Muscle layer of duodenum (tissue), 2 donors: ENCODE measurements around the gene TNFRSF12A.

ENCODE experiments used
- H3K27ac ChIP-seq: one replicate; pipeline ENCODE4 v1.7.0; 2013; ENCODE audit warnings: mild to moderate bottlenecking, low read length
- H3K27me3 ChIP-seq: one replicate; pipeline ENCODE4 v1.7.0; 2013; ENCODE audit warnings: low read depth, mild to moderate bottlenecking, control low read depth, low read length
- H3K36me3 ChIP-seq, 2 donors: one replicate each; pipeline ENCODE4 v1.7.0; 2013; ENCODE audit warnings: low read length in 2 of 2, control low read depth in 1 of 2, mild to moderate bottlenecking in 1 of 2; ENCODE audit not compliant: insufficient read depth in 2 of 2, control insufficient read depth in 1 of 2
- H3K4me1 ChIP-seq, 2 donors: one replicate each; pipeline ENCODE4 v1.7.0; 2013; ENCODE audit warnings: low read length in 2 of 2, mild to moderate bottlenecking in 2 of 2, control low read depth in 1 of 2, moderate library complexity in 1 of 2; ENCODE audit not compliant: insufficient read depth in 2 of 2, control insufficient read depth in 1 of 2
- H3K4me3 ChIP-seq, 2 donors: one replicate each; pipeline ENCODE4 v1.7.0; 2013; ENCODE audit warnings: low read length in 2 of 2, low read depth in 1 of 2, mild to moderate bottlenecking in 1 of 2
- H3K9me3 ChIP-seq, 2 donors: one replicate each; pipeline ENCODE4 v1.7.0; 2013; ENCODE audit warnings: low read length in 2 of 2, control low read depth in 1 of 2, mild to moderate bottlenecking in 1 of 2; ENCODE audit not compliant: control insufficient read depth in 1 of 2
- donor health status: healthy.

TNFRSF12A gene

DNA sequence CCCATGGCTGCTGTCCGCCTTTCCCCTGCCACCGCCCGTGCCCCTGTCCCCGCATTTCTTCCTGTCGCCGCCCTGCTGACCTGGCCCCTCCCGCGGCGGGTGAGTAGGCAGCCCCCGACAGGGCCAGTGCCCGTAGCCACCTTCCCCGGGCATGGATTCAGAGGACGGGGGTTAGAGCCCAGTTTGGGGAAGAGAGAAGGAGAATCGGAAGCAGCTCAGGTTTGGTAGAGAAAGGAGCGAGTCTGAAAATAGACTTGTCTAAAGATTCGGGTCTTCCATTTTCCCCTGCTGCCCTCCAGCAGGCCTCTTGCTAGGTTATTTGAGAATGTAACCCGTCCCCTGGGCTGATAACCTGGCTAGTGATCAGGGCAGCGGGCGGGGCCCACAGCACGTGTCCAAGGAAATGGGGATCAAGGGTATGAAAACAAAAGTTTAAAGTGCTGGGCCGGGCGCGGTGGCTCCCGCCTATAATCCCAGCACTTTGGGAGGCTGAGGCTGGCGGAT lies 15.3 kb upstream of the TNFRSF12A start:
- Histone ChIP-seq H3K9me3 (no peaks in the 10 kb centered on the region), H3K27me3 (peaks cover 3% of the 10 kb centered on the region), H3K36me3 (no peaks in the 10 kb centered on the region), H3K4me1 (peaks cover 5 to 7% of the 10 kb centered on the region in 2 donors), H3K27ac (peak overlapping the region; percentile 31), H3K4me3 (peak overlapping the region; percentile 32 to 48)

DNA sequence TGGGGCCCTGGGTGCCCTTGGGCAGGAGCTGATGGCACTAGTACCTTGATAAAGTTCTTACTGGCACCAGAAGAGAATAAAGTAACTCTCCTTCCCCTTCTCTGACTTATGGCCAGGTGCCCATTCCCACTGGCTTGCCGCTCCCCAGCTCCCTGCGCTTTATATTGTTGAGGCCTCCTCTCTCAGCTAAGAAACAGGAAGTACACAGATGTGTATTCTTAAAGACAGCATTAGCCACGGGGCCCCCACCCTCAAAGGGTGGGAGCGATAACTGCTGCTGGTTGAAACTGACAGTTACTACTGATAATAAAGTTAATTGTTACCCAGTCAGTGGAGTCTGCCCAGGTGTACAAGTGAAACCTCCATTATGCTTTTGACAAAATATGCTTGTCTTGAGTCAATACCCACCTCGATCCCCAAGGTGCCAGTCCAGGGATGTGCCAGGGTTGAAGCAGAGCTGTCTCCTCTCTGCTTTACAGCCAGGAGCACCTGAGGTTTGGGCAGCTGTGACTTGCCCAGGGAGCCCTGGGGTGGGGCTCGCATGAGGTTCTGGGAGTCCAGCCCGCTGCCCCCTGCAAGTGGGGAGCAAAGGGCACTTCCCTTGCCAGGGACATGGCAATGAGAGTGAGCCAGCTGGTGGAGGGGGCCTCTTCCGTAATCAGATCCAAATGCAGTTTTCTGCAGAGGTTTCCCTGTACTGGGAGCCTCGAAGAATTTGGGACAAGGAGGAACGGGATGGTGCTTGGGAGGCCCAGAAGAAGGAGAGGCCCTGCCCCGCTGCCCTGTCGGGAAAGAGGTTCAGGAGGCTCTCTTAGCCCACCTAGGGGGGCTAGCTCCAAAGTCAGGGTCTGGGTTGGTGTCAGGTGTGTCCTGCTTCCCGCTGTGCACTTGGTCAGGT lies 12.9 kb upstream of the TNFRSF12A start:
- no peaks in the 10 kb centered on the region for H3K9me3 ChIP-seq
- peaks cover 5 to 7% of the 10 kb centered on the region in 2 donors for H3K4me1 ChIP-seq
- no peaks in the 10 kb centered on the region for H3K36me3 ChIP-seq
- H3K27ac ChIP-seq: peak overlapping the region; percentile 74
- H3K27me3 ChIP-seq: peaks cover 9% of the 10 kb centered on the region
- no peak overlapping the region for H3K4me3 ChIP-seq

DNA sequence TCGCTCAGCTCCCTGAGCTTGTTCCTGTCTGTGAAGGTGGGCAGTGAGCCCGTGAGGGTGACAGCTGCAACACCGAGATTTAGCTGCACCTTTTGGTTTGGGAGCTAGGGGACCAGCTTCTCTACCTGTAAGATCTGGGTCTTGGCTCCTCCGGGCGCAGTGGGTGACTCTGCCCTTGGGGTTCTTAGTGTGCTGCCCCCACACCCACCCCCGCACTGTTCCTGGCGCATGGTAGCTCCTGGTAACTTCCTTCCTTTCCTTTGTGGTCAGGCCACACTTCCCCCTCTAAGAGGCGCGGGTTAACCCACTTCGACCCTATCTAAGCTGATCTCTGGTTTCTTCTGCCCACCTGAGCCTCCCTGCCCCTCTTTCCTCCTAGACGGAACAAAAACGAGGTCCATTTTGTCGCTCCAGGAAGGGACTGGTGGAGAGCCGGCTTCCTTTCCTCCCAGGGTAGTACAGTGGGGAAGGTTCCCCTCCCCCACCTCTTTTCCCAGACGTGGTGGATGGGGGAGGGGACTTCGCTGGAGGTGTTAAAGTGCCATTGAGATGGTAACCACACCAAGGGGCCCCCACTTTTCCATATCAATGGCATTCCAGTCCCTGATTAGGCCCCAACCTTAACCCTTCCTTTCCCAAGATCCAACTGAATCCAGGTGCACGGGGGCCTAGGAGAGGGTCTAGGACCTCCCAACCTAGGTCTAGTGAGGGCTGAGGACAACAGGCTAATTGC lies 12.0 kb upstream of the TNFRSF12A start:
- Histone ChIP-seq H3K36me3 (no peaks in the 10 kb centered on the region), H3K4me1 (peaks cover 5 to 7% of the 10 kb centered on the region in 2 donors), H3K27me3 (peaks cover 15% of the 10 kb centered on the region), H3K4me3 (peak overlapping the region; percentile 9 to 28), H3K9me3 (no peaks in the 10 kb centered on the region), H3K27ac (peak overlapping the region; percentile 74)

DNA sequence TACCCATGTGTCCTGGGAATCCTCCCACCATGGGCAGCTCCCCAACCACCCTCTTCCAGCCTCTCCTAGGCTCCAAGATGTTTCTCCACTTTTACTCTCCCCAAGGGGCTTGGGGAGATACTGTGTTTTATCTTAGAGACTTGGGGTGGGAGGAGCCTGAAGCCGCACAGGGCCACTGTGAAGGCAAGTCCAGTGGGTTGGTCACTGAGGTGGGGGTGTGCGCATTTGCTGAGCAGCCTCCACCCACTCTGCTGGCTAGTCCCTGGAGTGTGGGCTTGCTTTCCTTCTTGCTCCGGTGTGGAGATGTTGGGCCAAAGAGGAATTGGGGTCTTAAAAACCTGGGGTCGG lies 11.5 kb upstream of the TNFRSF12A start:
- peak overlapping the region; percentile 74 for H3K27ac ChIP-seq
- no peaks in the 10 kb centered on the region for H3K36me3 ChIP-seq
- no peak overlapping the region for H3K4me3 ChIP-seq
- H3K4me1 ChIP-seq: peaks cover 5 to 7% of the 10 kb centered on the region in 2 donors
- H3K9me3 ChIP-seq: no peaks in the 10 kb centered on the region
- peaks cover 16% of the 10 kb centered on the region for H3K27me3 ChIP-seq

DNA sequence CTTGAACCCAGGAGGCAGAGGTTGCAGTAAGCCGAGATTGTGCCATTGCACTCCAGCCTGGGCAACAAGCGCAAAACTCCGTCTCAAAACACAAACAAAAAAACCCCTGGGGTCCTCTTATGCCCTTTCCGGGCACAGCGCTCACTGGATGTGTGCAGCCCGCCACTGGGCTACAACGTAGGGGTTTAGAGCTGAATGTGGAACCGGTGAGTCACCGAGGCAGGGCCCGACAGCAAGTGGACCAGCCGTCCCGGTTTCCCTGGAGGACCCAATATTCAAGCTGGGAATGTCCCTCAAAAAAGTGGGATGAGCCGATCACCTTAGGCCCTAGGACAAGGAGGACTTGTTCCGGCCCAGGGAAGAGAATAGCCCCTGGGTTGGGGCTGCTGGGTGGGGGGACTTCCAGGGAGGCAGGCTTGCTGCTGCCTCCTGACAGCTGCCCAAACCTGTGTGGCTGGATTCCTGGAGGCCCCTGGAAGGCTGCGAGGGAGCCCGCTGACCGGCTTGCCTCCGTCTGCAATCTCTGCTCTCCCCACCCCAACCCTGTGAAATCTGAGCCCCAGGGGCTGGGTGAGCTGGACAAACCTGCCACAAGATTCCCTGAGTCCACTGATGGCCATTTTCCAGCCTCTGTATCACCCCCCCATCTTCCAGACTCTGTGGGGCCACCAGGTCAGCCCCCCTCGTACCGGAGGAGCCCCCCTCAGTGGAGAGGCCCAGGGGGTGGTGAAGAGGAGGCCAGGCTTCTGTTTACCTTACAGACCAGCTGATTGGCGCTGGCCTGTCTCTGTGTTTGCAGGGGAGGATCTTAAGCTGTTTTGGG lies 10.4 kb upstream of the TNFRSF12A start:
- H3K27me3 ChIP-seq: peaks cover 16% of the 10 kb centered on the region
- H3K4me1 ChIP-seq: peaks cover 5% of the 10 kb centered on the region in 2 donors
- H3K36me3 ChIP-seq: no peaks in the 10 kb centered on the region
- no peaks in the 10 kb centered on the region for H3K9me3 ChIP-seq
- H3K4me3 ChIP-seq: no peak overlapping the region
- H3K27ac ChIP-seq: no peak overlapping the region

DNA sequence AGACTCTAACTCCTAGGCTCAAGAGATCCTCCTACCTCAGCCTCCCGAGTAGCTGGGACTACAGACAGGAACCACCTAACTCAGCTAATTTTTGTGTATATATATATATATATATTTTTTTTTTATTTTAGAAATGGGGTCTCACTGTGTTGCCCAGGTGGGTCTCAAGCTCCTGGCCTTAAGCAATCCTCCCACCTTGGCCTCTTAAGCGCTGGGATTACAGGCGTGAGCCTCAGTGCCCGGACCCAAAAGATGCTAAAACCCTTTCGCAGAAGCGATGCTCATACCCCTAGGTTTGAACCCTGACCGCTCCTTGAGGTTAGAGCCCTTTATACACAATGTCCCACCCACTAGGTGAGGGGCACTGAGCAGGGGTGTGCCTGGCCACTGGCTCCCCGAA lies 9.7 kb upstream of the TNFRSF12A start:
- Histone ChIP-seq H3K36me3 (no peaks in the 10 kb centered on the region), H3K27me3 (peaks cover 16% of the 10 kb centered on the region), H3K27ac (no peak overlapping the region), H3K9me3 (no peaks in the 10 kb centered on the region), H3K4me3 (no peak overlapping the region), H3K4me1 (peaks cover 3 to 5% of the 10 kb centered on the region in 2 donors)

DNA sequence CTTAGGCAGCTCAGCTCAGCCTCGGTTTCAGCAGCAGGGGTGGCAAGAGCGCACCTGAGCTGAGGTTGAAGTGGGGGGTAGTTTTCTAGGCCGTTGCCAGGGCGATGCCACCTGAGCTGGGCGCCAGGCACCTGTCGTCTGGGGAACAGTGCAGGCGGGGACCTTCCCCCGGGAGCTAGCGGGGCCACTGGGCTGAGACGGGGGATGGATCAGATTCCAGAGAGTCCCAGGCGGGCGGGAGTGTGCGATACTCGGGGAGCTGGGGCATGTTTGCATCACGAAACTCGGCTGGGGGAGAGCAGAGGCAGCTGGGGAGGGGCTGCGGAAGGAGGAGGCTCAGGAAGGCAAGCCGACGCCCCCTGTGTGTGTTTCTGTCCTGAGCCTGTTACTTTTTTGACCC lies 7.9 kb upstream of the TNFRSF12A start:
- no peak overlapping the region for H3K4me3 ChIP-seq
- peaks cover 18% of the 10 kb centered on the region for H3K27me3 ChIP-seq
- no peaks in the 10 kb centered on the region for H3K9me3 ChIP-seq
- H3K36me3 ChIP-seq: no peaks in the 10 kb centered on the region
- H3K27ac ChIP-seq: no peak overlapping the region
- H3K4me1 ChIP-seq: peaks cover 3 to 5% of the 10 kb centered on the region in 2 donors

DNA sequence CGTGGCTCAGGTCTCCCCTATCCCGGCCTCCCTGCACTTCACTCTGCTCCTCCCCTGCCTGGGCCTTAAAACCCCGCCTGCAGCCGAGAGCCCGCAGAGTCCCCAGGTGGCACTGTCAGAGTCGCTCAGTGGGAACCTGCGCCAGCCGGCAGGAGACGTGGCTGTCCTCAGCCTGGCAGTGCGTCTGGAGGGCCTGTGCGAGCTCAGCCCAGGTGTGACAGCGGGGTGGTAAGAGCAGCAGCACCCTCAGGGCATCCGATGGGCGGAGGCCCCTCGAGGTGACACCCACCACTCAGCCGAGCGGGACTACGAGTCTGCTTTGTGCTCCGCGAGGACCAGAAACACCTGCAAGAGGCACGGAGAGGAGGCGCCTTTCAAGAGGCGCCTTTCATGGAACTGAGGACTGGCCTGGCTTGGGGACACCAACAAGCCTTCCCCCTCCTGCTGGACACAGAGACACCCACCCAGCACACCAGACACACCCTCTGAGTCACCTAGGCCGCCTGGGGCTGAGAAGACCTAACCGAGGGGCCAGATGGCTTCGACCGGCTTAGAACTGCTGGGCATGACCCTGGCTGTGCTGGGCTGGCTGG lies 7.2 kb upstream of the TNFRSF12A start, which contains the start of gene CLDN9:
CLDN9 (plus strand) TSS at position 96 of the 593 bp plus-strand sequence; CDS start at position 536, 440 bp downstream.
- H3K27ac ChIP-seq: no peak within 1 kb of the TSS
- H3K9me3 ChIP-seq: no peaks in the 10 kb centered on the region
- peaks cover 5 to 7% of the 10 kb centered on the region in 2 donors for H3K4me1 ChIP-seq
- peaks cover 24% of the 10 kb centered on the region for H3K27me3 ChIP-seq
- H3K36me3 ChIP-seq: no peaks in the 10 kb centered on the region
- no peak within 1 kb of the TSS for H3K4me3 ChIP-seq

DNA sequence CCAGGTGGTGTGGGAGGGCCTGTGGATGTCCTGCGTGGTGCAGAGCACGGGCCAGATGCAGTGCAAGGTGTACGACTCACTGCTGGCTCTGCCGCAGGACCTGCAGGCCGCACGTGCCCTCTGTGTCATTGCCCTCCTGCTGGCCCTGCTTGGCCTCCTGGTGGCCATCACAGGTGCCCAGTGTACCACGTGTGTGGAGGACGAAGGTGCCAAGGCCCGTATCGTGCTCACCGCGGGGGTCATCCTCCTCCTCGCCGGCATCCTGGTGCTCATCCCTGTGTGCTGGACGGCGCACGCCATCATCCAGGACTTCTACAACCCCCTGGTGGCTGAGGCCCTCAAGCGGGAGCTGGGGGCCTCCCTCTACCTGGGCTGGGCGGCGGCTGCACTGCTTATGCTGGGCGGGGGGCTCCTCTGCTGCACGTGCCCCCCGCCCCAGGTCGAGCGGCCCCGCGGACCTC lies 6.6 kb upstream of the TNFRSF12A start:
- no peaks in the 10 kb centered on the region for H3K36me3 ChIP-seq
- no peak overlapping the region for H3K27ac ChIP-seq
- peaks cover 0 to 12% of the 10 kb centered on the region in 2 donors for H3K4me1 ChIP-seq
- H3K4me3 ChIP-seq: no peak overlapping the region
- H3K27me3 ChIP-seq: peaks cover 28% of the 10 kb centered on the region
- no peaks in the 10 kb centered on the region for H3K9me3 ChIP-seq

DNA sequence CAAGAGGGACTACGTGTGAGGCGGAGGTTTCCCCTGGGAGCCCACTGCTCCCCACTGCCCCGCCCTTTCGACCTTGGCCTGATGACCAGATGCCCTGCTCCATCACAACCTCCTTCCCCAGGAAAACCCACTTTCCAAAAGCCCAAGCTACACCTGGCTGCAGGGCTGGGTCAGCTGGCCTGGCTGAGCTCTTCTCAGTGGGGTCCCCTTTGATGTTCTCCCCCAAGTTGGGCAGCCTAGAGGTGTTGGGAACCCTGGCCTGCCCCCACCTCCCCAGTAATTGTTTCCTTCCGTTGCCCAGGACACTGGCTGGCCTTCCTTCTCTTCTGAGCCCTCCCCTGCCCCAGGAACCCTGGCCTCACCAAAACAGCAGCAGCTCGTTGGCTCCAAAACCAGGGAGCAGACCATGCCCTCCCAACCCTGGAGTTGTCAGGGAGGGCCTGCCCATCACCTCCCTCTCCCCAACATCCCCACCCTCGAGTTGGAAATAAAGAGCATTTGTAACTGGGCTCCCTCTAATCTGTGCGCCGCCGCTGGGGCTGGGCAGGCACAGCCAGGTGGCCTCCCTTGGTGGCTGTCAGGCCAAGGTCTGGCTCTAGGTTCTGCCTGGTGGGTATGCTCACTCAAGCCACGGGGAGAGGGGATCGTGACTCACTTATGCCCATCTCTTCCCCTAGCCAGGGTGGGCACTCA lies 6.0 kb upstream of the TNFRSF12A start:
- Histone ChIP-seq H3K36me3 (no peaks in the 10 kb centered on the region), H3K27me3 (peaks cover 28% of the 10 kb centered on the region), H3K4me3 (no peak overlapping the region), H3K4me1 (peaks cover 0 to 8% of the 10 kb centered on the region in 2 donors), H3K9me3 (no peaks in the 10 kb centered on the region), H3K27ac (no peak overlapping the region)
